ENCODE data around the gene ARMC10.

GRCh38 chr7:103116511-103116910, 41.6 kb downstream of the ARMC10 start:
- no peak for TF ChIP-seq GATA2 (IDR thresholded peaks at IDR 0.05; ENCODE audit: low read depth, low read length)
- no peak for TF ChIP-seq GATA3 (IDR thresholded peaks at IDR 0.05; ENCODE audit: low read depth, low read length)

Data from SH-SY5Y (cell line).